HL-60/S4 treated with phorbol 12-myristate 13-acetate at 8.2 ng/mL for 4 days and 3 days (cell line): ENCODE data around the gene CAP1.
"Not testable (repeated sequence)": the region's sequence is repeated elsewhere in the genome, so short reads cannot be mapped to it uniquely, and the experiment has no call there.

Source experiments
- in situ Hi-C: fragments of 300-500 bp; cut with MboI; formaldehyde crosslinking; loops from 2 replicates; pipeline ENCODE4 v1.15.0; 2022; ENCODE audit warnings: low sequenced_read_pairs

Gene CAP1

GRCh38 chr1:40040511-40041465 lies at the start of gene CAP1:
TSS of gene CAP1 (plus strand) at chr1:40040729. CDS start at chr1:40059347, 18,618 bp downstream.
- in situ Hi-C loops, result no loop called here

GRCh38 chr1:39992234-39992633 lies 48.3 kb upstream of the CAP1 start:
- in situ Hi-C loops, result no loop called here

- in situ Hi-C loops, result no loop called here
These were observed 47.6 kb upstream of the CAP1 start for GRCh38 chr1:39992888-39993287.

- in situ Hi-C loops, result no loop called here
These were observed 44.5 kb upstream of the CAP1 start for GRCh38 chr1:39995973-39996393.

- in situ Hi-C loops, result no loop called here
These were observed 44.0 kb upstream of the CAP1 start for GRCh38 chr1:39996396-39997004.

- in situ Hi-C loops, result no loop called here
These were observed 39.1 kb upstream of the CAP1 start for GRCh38 chr1:40001456-40001855.

GRCh38 chr1:40003156-40004093 lies 37.1 kb upstream of the CAP1 start:
- in situ Hi-C loops, result no loop called here

GRCh38 chr1:40004857-40005256 lies 35.7 kb upstream of the CAP1 start:
- in situ Hi-C loops, result no loop called here

- in situ Hi-C loops, result not testable (repeated sequence)
These were observed 33.0 kb upstream of the CAP1 start for GRCh38 chr1:40007481-40008034.

- in situ Hi-C loops, result no loop called here
These were observed 29.3 kb upstream of the CAP1 start for GRCh38 chr1:40011198-40011597.

- in situ Hi-C loops, result no loop called here
These were observed 26.2 kb upstream of the CAP1 start for GRCh38 chr1:40014253-40014706.

GRCh38 chr1:40014812-40015594 lies 25.5 kb upstream of the CAP1 start:
- in situ Hi-C loops, result no loop called here

GRCh38 chr1:40017951-40018575 lies 22.5 kb upstream of the CAP1 start:
- in situ Hi-C loops, result no loop called here

GRCh38 chr1:40020447-40021085 lies 20.0 kb upstream of the CAP1 start:
- in situ Hi-C loops, result no loop called here

GRCh38 chr1:40023379-40023944 lies 17.1 kb upstream of the CAP1 start:
- in situ Hi-C loops, result no loop called here

GRCh38 chr1:40024671-40025070 lies 15.9 kb upstream of the CAP1 start:
- in situ Hi-C loops, result no loop called here

GRCh38 chr1:40027647-40028046 lies 12.9 kb upstream of the CAP1 start:
- in situ Hi-C loops, result no loop called here

- in situ Hi-C loops, result no loop called here
These were observed 10.9 kb upstream of the CAP1 start for GRCh38 chr1:40029608-40030007.
